ENCODE measurements around the gene C12orf54.
"Not testable (repeated sequence)": the region's sequence is repeated elsewhere in the genome, so short reads cannot be mapped to it uniquely, and the experiment has no call there.

Gene C12orf54

GRCh38 chr12:48512855-48513254 is 30.6 kb downstream of the C12orf54 start:
- DNase-seq: no peak

GRCh38 chr12:48514728-48515127 is 32.4 kb downstream of the C12orf54 start:
- DNase-seq: no peak

GRCh38 chr12:48520381-48520780 is 38.1 kb downstream of the C12orf54 start:
- not testable (repeated sequence) for DNase-seq

GRCh38 chr12:48525332-48525731 is 43.0 kb downstream of the C12orf54 start, which contains the start of gene OR8S1:
Gene OR8S1 (plus strand): TSS chr12:48525632. CDS start chr12:48525632, 0 bp downstream.
- DNase-seq: no peak

GRCh38 chr12:48527891-48528670 is 45.8 kb downstream of the C12orf54 start:
- no peak for DNase-seq

- DNase-seq: no peak
Observed at GRCh38 chr12:48532601-48533000, 50.3 kb downstream of the C12orf54 start.

GRCh38 chr12:48536602-48537001 is 54.3 kb downstream of the C12orf54 start:
- no peak for DNase-seq

GRCh38 chr12:48542300-48542928 is 60.1 kb downstream of the C12orf54 start:
- peak in 1 of 2 experiments; percentile 48 for DNase-seq

GRCh38 chr12:48545833-48546469 is 63.7 kb downstream of the C12orf54 start:
- DNase-seq: no peak
